DND-41 (cell line): ENCODE measurements around the gene S100A7.

ENCODE experiments used
- ATAC-seq: fragments of 200-7000 bp; cut with Tn5 transposase; 3 replicates; pipeline ENCODE4 v1.9.1; 2021; ENCODE audit warnings: low read depth; ENCODE audit not compliant: insufficient read depth
- DNase-seq: peaks from one replicate; pipeline ENCODE4 v3.0.0-alpha.2; 2020
- H2AFZ ChIP-seq: 2 replicates; pipeline ENCODE4 v1.6.0; 2012; ENCODE audit warnings: low read depth, low read length
- H3K27ac ChIP-seq: 2 replicates; pipeline ENCODE4 v1.5.1; 2012; ENCODE audit warnings: low read length, inconsistent platforms
- H3K27me3 ChIP-seq: fragments of 200-600 bp; sonication (generic); 2 replicates; pipeline ENCODE4 v1.6.0; 2012; ENCODE audit warnings: low read length, mild to moderate bottlenecking, inconsistent platforms; ENCODE audit not compliant: insufficient read depth, poor library complexity
- H3K36me3 ChIP-seq: 2 replicates; pipeline ENCODE4 v1.5.1; 2012; ENCODE audit warnings: low read length, inconsistent platforms; ENCODE audit not compliant: insufficient read depth
- H3K4me1 ChIP-seq: 2 replicates; pipeline ENCODE4 v1.5.1; 2012; ENCODE audit warnings: mild to moderate bottlenecking, low read length; ENCODE audit not compliant: insufficient read depth
- H3K4me2 ChIP-seq: 2 replicates; pipeline ENCODE4 v1.6.0; 2012; ENCODE audit warnings: mild to moderate bottlenecking, moderate library complexity, low read length, inconsistent platforms; ENCODE audit not compliant: insufficient read depth
- H3K4me3 ChIP-seq, 2 experiments: fragments of 200-600 bp in 1 of 2; shearing (Covaris generic) in 1 of 2; 2 replicates each; pipeline ENCODE4 v1.5.1; 2012 to 2016; ENCODE audit warnings: inconsistent platforms in 2 of 2, low read length in 2 of 2, mild to moderate bottlenecking in 2 of 2, low read depth in 1 of 2, moderate library complexity in 1 of 2
- H3K79me2 ChIP-seq: 2 replicates; pipeline ENCODE4 v1.6.0; 2012; ENCODE audit warnings: low read length, inconsistent platforms; ENCODE audit not compliant: insufficient read depth
- H3K9ac ChIP-seq: 2 replicates; pipeline ENCODE4 v1.6.0; 2012; ENCODE audit warnings: low read depth, mild to moderate bottlenecking, inconsistent platforms, low read length, moderate library complexity
- H3K9me3 ChIP-seq: 2 replicates; pipeline ENCODE4 v1.5.1; 2012; ENCODE audit warnings: low read length, moderate library complexity, mild to moderate bottlenecking, inconsistent platforms; ENCODE audit not compliant: insufficient read depth, severe bottlenecking
- H4K20me1 ChIP-seq: 2 replicates; pipeline ENCODE4 v1.6.0; 2012; ENCODE audit warnings: low read length; ENCODE audit not compliant: insufficient read depth
- CTCF ChIP-seq: IDR thresholded peaks from 2 replicates; pipeline ENCODE4 v1.5.1; 2012; ENCODE audit warnings: borderline replicate concordance, low read length, moderate library complexity, mild to moderate bottlenecking; ENCODE audit not compliant: poor library complexity, severe bottlenecking; ENCODE audit errors: extremely low read depth
- EZH2 ChIP-seq: IDR thresholded peaks from 3 replicates; pipeline ENCODE4 v1.6.1; 2012; ENCODE audit warnings: borderline replicate concordance, low read depth, mild to moderate bottlenecking, moderate library complexity, low read length, inconsistent platforms; ENCODE audit not compliant: severe bottlenecking

S100A7 gene

GRCh38 chr1:153505576-153505975 is 45.1 kb upstream of the S100A7 start:
- ATAC-seq (no peak), DNase-seq (no peak)
- no peak overlapping the region for H2AFZ ChIP-seq
- no peaks in the 10 kb centered on the region for H3K79me2 ChIP-seq
- no peaks in the 10 kb centered on the region for H3K9me3 ChIP-seq
- no peaks in the 10 kb centered on the region for H3K4me1 ChIP-seq
- H3K36me3 ChIP-seq: no peaks in the 10 kb centered on the region
- H3K4me2 ChIP-seq: no peak overlapping the region
- no peak overlapping the region for H3K4me3 ChIP-seq
- no peaks in the 10 kb centered on the region for H4K20me1 ChIP-seq
- peaks cover 5% of the 10 kb centered on the region for H3K27me3 ChIP-seq
- TF ChIP-seq EZH2: no peak
- no peak for TF ChIP-seq CTCF
- no peak overlapping the region for H3K27ac ChIP-seq
- H3K9ac ChIP-seq: no peak overlapping the region

GRCh38 chr1:153503766-153504165 is 43.3 kb upstream of the S100A7 start:
- H2AFZ ChIP-seq: no peak overlapping the region
- H3K79me2 ChIP-seq: no peaks in the 10 kb centered on the region
- peaks cover 10% of the 10 kb centered on the region for H3K27me3 ChIP-seq
- no peak overlapping the region for H3K4me2 ChIP-seq
- TF ChIP-seq EZH2 (no peak), CTCF (no peak)
- ATAC-seq (no peak), DNase-seq (no peak)
- H3K9me3 ChIP-seq: no peaks in the 10 kb centered on the region
- no peak overlapping the region for H3K27ac ChIP-seq
- no peaks in the 10 kb centered on the region for H3K4me1 ChIP-seq
- no peak overlapping the region for H3K4me3 ChIP-seq
- H3K9ac ChIP-seq: no peak overlapping the region
- no peaks in the 10 kb centered on the region for H4K20me1 ChIP-seq
- no peaks in the 10 kb centered on the region for H3K36me3 ChIP-seq

GRCh38 chr1:153498746-153499145 is 38.3 kb upstream of the S100A7 start:
- Histone ChIP-seq H3K4me1 (no peaks in the 10 kb centered on the region), H3K79me2 (no peaks in the 10 kb centered on the region), H3K9ac (no peak overlapping the region), H3K4me2 (no peak overlapping the region), H4K20me1 (no peaks in the 10 kb centered on the region), H2AFZ (no peak overlapping the region), H3K36me3 (no peaks in the 10 kb centered on the region), H3K27me3 (peaks cover 17% of the 10 kb centered on the region), H3K4me3 (no peak overlapping the region), H3K27ac (no peak overlapping the region), H3K9me3 (no peaks in the 10 kb centered on the region)
- DNase-seq (no peak), ATAC-seq (no peak)
- TF ChIP-seq CTCF (no peak), EZH2 (no peak)

GRCh38 chr1:153495536-153495935 is 35.1 kb upstream of the S100A7 start:
- H3K4me3 ChIP-seq: no peak overlapping the region
- no peak overlapping the region for H3K27ac ChIP-seq
- H2AFZ ChIP-seq: no peak overlapping the region
- no peaks in the 10 kb centered on the region for H3K79me2 ChIP-seq
- no peaks in the 10 kb centered on the region for H3K4me1 ChIP-seq
- no peaks in the 10 kb centered on the region for H4K20me1 ChIP-seq
- ATAC-seq (no peak), DNase-seq (no peak)
- H3K9me3 ChIP-seq: no peaks in the 10 kb centered on the region
- peaks cover 31% of the 10 kb centered on the region for H3K27me3 ChIP-seq
- H3K4me2 ChIP-seq: no peak overlapping the region
- no peak for TF ChIP-seq EZH2
- TF ChIP-seq CTCF: no peak
- H3K9ac ChIP-seq: no peak overlapping the region
- no peaks in the 10 kb centered on the region for H3K36me3 ChIP-seq
